ENCODE data around the gene CHRNA3.

CHRNA3 gene

GRCh38 chr15:78640527-78641101, 19.8 kb upstream of the CHRNA3 start:
- TF ChIP-seq TCF12 (IDR thresholded peaks at IDR 0.05; ENCODE audit: low read depth) (no peak), RAD21 (IDR thresholded peaks at IDR 0.05; ENCODE audit: low read depth) (no peak), CEBPB (IDR thresholded peaks at IDR 0.05) (no peak), CREB1 (IDR thresholded peaks at IDR 0.05; ENCODE audit: low read depth) (no peak), REST (IDR thresholded peaks at IDR 0.05; ENCODE audit: low read depth) (no peak), MAX (IDR thresholded peaks at IDR 0.05) (no peak), ZBTB7A (IDR thresholded peaks at IDR 0.05; ENCODE audit: low read depth) (peak; percentile 47), YY1 (IDR thresholded peaks at IDR 0.05; ENCODE audit: low read depth) (no peak), FOXM1 (IDR thresholded peaks at IDR 0.05; ENCODE audit: borderline replicate concordance, low read depth) (no peak), USF1 (IDR thresholded peaks at IDR 0.05) (no peak), TEAD4 (IDR thresholded peaks at IDR 0.05) (0 out of 2 replicates have a peak, but pooled peaks have one; percentile 22), EGR1 (IDR thresholded peaks at IDR 0.05) (peak; percentile 98), EP300 (IDR thresholded peaks at IDR 0.05; ENCODE audit: borderline replicate concordance) (no peak), NFIC (IDR thresholded peaks at IDR 0.05) (no peak), TAF1 (IDR thresholded peaks at IDR 0.05; ENCODE audit: low read depth) (no peak)

GRCh38 chr15:78638658-78639314, 18.0 kb upstream of the CHRNA3 start:
- TF ChIP-seq CEBPB (IDR thresholded peaks at IDR 0.05): no peak
- TF ChIP-seq USF1 (IDR thresholded peaks at IDR 0.05): no peak
- TF ChIP-seq YY1 (IDR thresholded peaks at IDR 0.05; ENCODE audit: low read depth): no peak
- no peak for TF ChIP-seq TAF1 (IDR thresholded peaks at IDR 0.05; ENCODE audit: low read depth)
- no peak for TF ChIP-seq EP300 (IDR thresholded peaks at IDR 0.05; ENCODE audit: borderline replicate concordance)
- TF ChIP-seq CREB1 (IDR thresholded peaks at IDR 0.05; ENCODE audit: low read depth): no peak
- no peak for TF ChIP-seq FOXM1 (IDR thresholded peaks at IDR 0.05; ENCODE audit: borderline replicate concordance, low read depth)
- TF ChIP-seq NFIC (IDR thresholded peaks at IDR 0.05): no peak
- peak; percentile 79 for TF ChIP-seq RAD21 (IDR thresholded peaks at IDR 0.05; ENCODE audit: low read depth)

GRCh38 chr15:78637776-78638435, 17.1 kb upstream of the CHRNA3 start:
- TF ChIP-seq TAF1 (IDR thresholded peaks at IDR 0.05; ENCODE audit: low read depth) (no peak), TCF12 (IDR thresholded peaks at IDR 0.05; ENCODE audit: low read depth) (no peak), RAD21 (IDR thresholded peaks at IDR 0.05; ENCODE audit: low read depth) (no peak), MAX (IDR thresholded peaks at IDR 0.05) (no peak), CREB1 (IDR thresholded peaks at IDR 0.05; ENCODE audit: low read depth) (no peak), REST (IDR thresholded peaks at IDR 0.05; ENCODE audit: low read depth) (no peak), CEBPB (IDR thresholded peaks at IDR 0.05) (no peak), NFIC (IDR thresholded peaks at IDR 0.05) (no peak), EP300 (IDR thresholded peaks at IDR 0.05; ENCODE audit: borderline replicate concordance) (no peak), EGR1 (IDR thresholded peaks at IDR 0.05) (no peak), USF1 (IDR thresholded peaks at IDR 0.05) (no peak), YY1 (IDR thresholded peaks at IDR 0.05; ENCODE audit: low read depth) (no peak), ZBTB7A (IDR thresholded peaks at IDR 0.05; ENCODE audit: low read depth) (no peak), FOXM1 (IDR thresholded peaks at IDR 0.05; ENCODE audit: borderline replicate concordance, low read depth) (no peak), TEAD4 (IDR thresholded peaks at IDR 0.05) (no peak)

GRCh38 chr15:78636378-78636859, 15.6 kb upstream of the CHRNA3 start:
- TF ChIP-seq NFIC (IDR thresholded peaks at IDR 0.05) (no peak), EP300 (IDR thresholded peaks at IDR 0.05; ENCODE audit: borderline replicate concordance) (no peak), MAX (IDR thresholded peaks at IDR 0.05) (no peak)
